ENCODE results near the gene MMS22L.

MMS22L gene

GRCh38 chr6:97218912-97219311, 64.1 kb downstream of the MMS22L start:
- H3K27me3 ChIP-seq (ENCODE audit: control insufficient read depth, insufficient read depth, low read length): no peaks in the 10 kb centered on the region
- H3K27ac ChIP-seq (ENCODE audit: low read depth, low read length): no peak overlapping the region
- H3K36me3 ChIP-seq (ENCODE audit: control insufficient read depth, insufficient read depth, low read length): no peaks in the 10 kb centered on the region
- H3K4me3 ChIP-seq (ENCODE audit: low read length): no peak overlapping the region
- no peak overlapping the region for H3K9ac ChIP-seq (ENCODE audit: low read length)
- H3K4me1 ChIP-seq (ENCODE audit: control insufficient read depth, insufficient read depth, low read length): no peaks in the 10 kb centered on the region

DNA sequence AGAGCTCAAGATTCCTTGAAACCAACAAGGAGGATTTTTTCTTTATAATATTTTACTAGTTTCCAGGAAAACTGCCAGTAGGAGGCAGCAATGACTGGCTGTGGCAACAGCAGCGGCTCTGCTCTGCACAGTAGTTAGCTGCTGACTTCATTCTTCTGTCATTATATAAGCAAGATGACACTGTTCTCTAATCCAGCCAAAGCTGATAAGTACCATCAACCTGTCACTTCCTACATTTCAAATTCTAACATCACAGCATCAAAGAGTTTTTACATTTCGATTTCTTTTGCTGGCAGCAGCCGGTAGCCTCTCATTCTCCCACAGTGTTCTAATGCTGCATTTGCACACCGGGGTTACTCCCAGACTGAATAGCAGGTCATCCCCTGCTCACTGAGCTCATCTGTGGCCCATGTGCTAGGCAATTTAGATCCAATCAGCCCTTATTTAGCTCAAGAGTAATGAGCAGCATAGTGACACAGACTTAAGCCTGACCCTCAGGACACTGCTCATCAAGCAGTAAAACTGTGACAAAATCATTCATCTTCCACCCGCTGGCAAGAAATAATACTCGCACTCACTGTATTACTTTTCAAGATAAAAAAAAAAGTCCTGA, 67.8 kb downstream of the MMS22L start:
- no peaks in the 10 kb centered on the region for H3K27me3 ChIP-seq (ENCODE audit: control insufficient read depth, insufficient read depth, low read length)
- no peaks in the 10 kb centered on the region for H3K4me1 ChIP-seq (ENCODE audit: control insufficient read depth, insufficient read depth, low read length)
- H3K9ac ChIP-seq (ENCODE audit: low read length): no peak overlapping the region
- no peaks in the 10 kb centered on the region for H3K36me3 ChIP-seq (ENCODE audit: control insufficient read depth, insufficient read depth, low read length)
- H3K27ac ChIP-seq (ENCODE audit: low read depth, low read length): no peak overlapping the region
- H3K4me3 ChIP-seq (ENCODE audit: low read length): no peak overlapping the region

GRCh38 chr6:97214671-97215070, 68.3 kb downstream of the MMS22L start:
- no peaks in the 10 kb centered on the region for H3K27me3 ChIP-seq (ENCODE audit: control insufficient read depth, insufficient read depth, low read length)
- H3K4me3 ChIP-seq (ENCODE audit: low read length): no peak overlapping the region
- no peaks in the 10 kb centered on the region for H3K36me3 ChIP-seq (ENCODE audit: control insufficient read depth, insufficient read depth, low read length)
- H3K27ac ChIP-seq (ENCODE audit: low read depth, low read length): no peak overlapping the region
- no peak overlapping the region for H3K9ac ChIP-seq (ENCODE audit: low read length)
- no peaks in the 10 kb centered on the region for H3K4me1 ChIP-seq (ENCODE audit: control insufficient read depth, insufficient read depth, low read length)

GRCh38 chr6:97207383-97207782, 75.6 kb downstream of the MMS22L start:
- no peak overlapping the region for H3K9ac ChIP-seq (ENCODE audit: low read length)
- H3K4me1 ChIP-seq (ENCODE audit: control insufficient read depth, insufficient read depth, low read length): no peaks in the 10 kb centered on the region
- H3K4me3 ChIP-seq (ENCODE audit: low read length): no peak overlapping the region
- no peaks in the 10 kb centered on the region for H3K36me3 ChIP-seq (ENCODE audit: control insufficient read depth, insufficient read depth, low read length)
- H3K27me3 ChIP-seq (ENCODE audit: control insufficient read depth, insufficient read depth, low read length): no peaks in the 10 kb centered on the region
- no peak overlapping the region for H3K27ac ChIP-seq (ENCODE audit: low read depth, low read length)

DNA sequence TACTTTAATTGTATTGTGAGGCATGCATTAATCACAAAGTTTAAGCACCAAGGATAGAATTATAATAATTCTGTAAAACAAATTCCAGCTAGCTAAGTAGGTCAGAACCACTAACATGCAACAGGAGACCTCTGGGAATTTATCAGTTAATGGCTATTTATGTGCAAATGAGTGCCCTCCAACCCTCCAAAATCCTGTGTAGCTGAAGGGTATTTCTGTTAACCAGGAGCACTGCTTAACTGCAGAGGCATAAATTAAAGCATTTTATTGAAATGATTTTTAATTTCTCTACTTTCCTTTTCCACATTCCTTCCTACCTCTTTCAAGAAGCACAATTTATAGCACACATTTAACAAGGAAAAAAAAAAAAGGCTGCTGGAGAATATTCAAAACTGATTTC, 77.0 kb downstream of the MMS22L start:
- Histone ChIP-seq H3K4me1 (ENCODE audit: control insufficient read depth, insufficient read depth, low read length) (no peaks in the 10 kb centered on the region), H3K36me3 (ENCODE audit: control insufficient read depth, insufficient read depth, low read length) (no peaks in the 10 kb centered on the region)

DNA sequence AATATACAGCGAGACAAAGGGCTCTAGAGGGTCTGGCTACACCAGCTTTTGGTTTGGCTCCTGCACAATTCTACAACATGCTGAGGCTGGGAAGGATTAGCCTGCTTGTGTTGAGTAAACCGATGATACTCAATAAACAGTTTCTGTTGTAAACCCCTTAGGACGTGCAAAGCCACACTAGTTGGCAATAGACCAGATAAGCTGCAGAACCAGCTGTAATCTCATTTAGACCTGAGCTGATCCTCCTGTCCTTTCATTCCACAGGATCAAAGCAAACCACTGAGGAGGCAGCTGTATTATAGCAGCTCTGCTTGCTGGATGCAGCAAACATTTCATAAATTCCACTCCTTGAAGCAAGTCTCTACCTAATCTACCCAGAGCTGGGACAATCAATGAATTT, 79.7 kb downstream of the MMS22L start:
- H3K9ac ChIP-seq (ENCODE audit: low read length): no peak overlapping the region
- H3K4me1 ChIP-seq (ENCODE audit: control insufficient read depth, insufficient read depth, low read length): no peaks in the 10 kb centered on the region
- no peaks in the 10 kb centered on the region for H3K27me3 ChIP-seq (ENCODE audit: control insufficient read depth, insufficient read depth, low read length)
- H3K4me3 ChIP-seq (ENCODE audit: low read length): no peak overlapping the region
- no peak overlapping the region for H3K27ac ChIP-seq (ENCODE audit: low read depth, low read length)
- no peaks in the 10 kb centered on the region for H3K36me3 ChIP-seq (ENCODE audit: control insufficient read depth, insufficient read depth, low read length)

More for the DNA sequence above, 77.0 kb downstream of the MMS22L start:
- Histone ChIP-seq H3K4me3 (ENCODE audit: low read length) (no peak overlapping the region), H3K27ac (ENCODE audit: low read depth, low read length) (no peak overlapping the region), H3K27me3 (ENCODE audit: control insufficient read depth, insufficient read depth, low read length) (no peaks in the 10 kb centered on the region), H3K9ac (ENCODE audit: low read length) (no peak overlapping the region)

DNA sequence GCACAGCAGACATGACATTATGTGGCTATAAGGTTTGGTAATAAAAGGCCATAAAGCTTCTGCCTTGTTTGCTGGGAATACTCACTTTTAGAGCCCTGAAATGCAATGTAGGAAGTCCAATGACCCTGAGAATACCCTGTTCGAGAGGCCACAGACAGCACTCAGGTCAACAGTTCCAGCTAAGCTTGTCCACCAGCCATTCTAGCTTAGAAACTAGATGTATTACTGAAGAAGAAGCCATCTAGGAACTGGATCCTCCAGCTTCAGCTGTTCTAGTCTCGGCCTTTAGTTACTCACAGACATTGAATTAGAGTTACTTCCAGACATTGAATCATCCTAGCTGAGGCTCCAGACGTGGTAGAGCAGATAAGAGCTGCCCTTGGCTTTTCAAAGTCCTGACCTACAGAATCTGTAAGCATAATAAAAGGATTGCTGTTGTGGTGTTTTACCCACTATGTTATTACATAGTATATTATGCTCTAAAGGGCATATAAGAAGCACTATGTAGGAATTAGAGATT, 84.9 kb downstream of the MMS22L start:
- no peaks in the 10 kb centered on the region for H3K4me1 ChIP-seq (ENCODE audit: control insufficient read depth, insufficient read depth, low read length)
- H3K27ac ChIP-seq (ENCODE audit: low read depth, low read length): no peak overlapping the region

GRCh38 chr6:97195117-97195516, 87.9 kb downstream of the MMS22L start:
- Histone ChIP-seq H3K27me3 (ENCODE audit: control insufficient read depth, insufficient read depth, low read length) (no peaks in the 10 kb centered on the region), H3K9ac (ENCODE audit: low read length) (no peak overlapping the region)

More for the DNA sequence above, 84.9 kb downstream of the MMS22L start:
- no peak overlapping the region for H3K9ac ChIP-seq (ENCODE audit: low read length)
- H3K27me3 ChIP-seq (ENCODE audit: control insufficient read depth, insufficient read depth, low read length): no peaks in the 10 kb centered on the region
- H3K4me3 ChIP-seq (ENCODE audit: low read length): no peak overlapping the region
- H3K36me3 ChIP-seq (ENCODE audit: control insufficient read depth, insufficient read depth, low read length): no peaks in the 10 kb centered on the region

DNA sequence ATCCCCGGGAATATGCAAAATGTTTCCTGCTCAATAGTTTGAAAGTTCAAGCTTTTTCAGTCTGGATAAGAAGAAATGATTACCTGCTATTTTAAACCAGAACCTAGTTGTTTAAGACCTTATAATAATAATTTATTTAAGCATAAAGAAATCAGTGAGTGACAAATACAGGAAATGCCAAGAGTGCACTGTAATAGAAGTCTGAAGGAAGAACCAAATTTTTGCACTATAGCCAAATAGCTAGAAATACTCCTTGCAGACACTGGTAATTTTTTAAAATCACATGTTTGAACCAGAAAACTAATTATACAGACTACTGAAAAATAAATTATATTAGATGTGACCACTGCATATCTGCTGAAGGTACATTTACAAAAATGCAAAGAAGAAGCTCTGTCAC, 93.2 kb downstream of the MMS22L start:
- Histone ChIP-seq H3K36me3 (ENCODE audit: control insufficient read depth, insufficient read depth, low read length) (no peaks in the 10 kb centered on the region), H3K9ac (ENCODE audit: low read length) (no peak overlapping the region), H3K4me3 (ENCODE audit: low read length) (no peak overlapping the region), H3K27me3 (ENCODE audit: control insufficient read depth, insufficient read depth, low read length) (no peaks in the 10 kb centered on the region), H3K27ac (ENCODE audit: low read depth, low read length) (no peak overlapping the region), H3K4me1 (ENCODE audit: control insufficient read depth, insufficient read depth, low read length) (no peaks in the 10 kb centered on the region)

More at GRCh38 chr6:97195117-97195516, 87.9 kb downstream of the MMS22L start:
- H3K4me3 ChIP-seq (ENCODE audit: low read length): no peak overlapping the region
- no peaks in the 10 kb centered on the region for H3K4me1 ChIP-seq (ENCODE audit: control insufficient read depth, insufficient read depth, low read length)
- H3K27ac ChIP-seq (ENCODE audit: low read depth, low read length): no peak overlapping the region
- H3K36me3 ChIP-seq (ENCODE audit: control insufficient read depth, insufficient read depth, low read length): no peaks in the 10 kb centered on the region

GRCh38 chr6:97187951-97188350, 95.1 kb downstream of the MMS22L start:
- Histone ChIP-seq H3K27ac (ENCODE audit: low read depth, low read length) (no peak overlapping the region), H3K4me1 (ENCODE audit: control insufficient read depth, insufficient read depth, low read length) (no peaks in the 10 kb centered on the region), H3K27me3 (ENCODE audit: control insufficient read depth, insufficient read depth, low read length) (no peaks in the 10 kb centered on the region), H3K36me3 (ENCODE audit: control insufficient read depth, insufficient read depth, low read length) (no peaks in the 10 kb centered on the region), H3K4me3 (ENCODE audit: low read length) (no peak overlapping the region), H3K9ac (ENCODE audit: low read length) (no peak overlapping the region)

- Histone ChIP-seq H3K9ac (ENCODE audit: low read length) (no peak overlapping the region), H3K4me3 (ENCODE audit: low read length) (no peak overlapping the region), H3K36me3 (ENCODE audit: control insufficient read depth, insufficient read depth, low read length) (no peaks in the 10 kb centered on the region), H3K4me1 (ENCODE audit: control insufficient read depth, insufficient read depth, low read length) (no peaks in the 10 kb centered on the region), H3K27ac (ENCODE audit: low read depth, low read length) (no peak overlapping the region), H3K27me3 (ENCODE audit: control insufficient read depth, insufficient read depth, low read length) (no peaks in the 10 kb centered on the region)
Observed at GRCh38 chr6:97186416-97186999, 96.5 kb downstream of the MMS22L start.

DNA sequence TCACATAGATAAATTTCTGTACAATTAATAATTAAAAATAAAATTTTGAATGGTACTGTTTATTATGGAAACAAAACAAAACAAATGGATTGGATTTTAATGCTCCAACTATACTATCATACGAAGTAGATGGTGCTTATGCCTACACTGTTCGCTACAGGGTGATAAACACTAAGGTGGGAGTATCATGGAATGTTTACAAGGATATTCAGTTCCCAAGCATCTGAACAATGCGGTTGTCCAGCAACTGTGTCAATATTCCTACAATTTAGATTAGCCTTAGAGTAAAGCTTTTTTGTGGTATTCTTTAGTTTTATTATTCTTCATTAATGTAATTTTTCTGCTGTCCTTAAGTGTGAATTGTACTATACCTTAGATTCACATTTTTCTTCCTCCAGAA, 105.1 kb downstream of the MMS22L start:
- Histone ChIP-seq H3K27me3 (ENCODE audit: control insufficient read depth, insufficient read depth, low read length) (no peaks in the 10 kb centered on the region), H3K4me3 (ENCODE audit: low read length) (no peak overlapping the region), H3K9ac (ENCODE audit: low read length) (no peak overlapping the region), H3K4me1 (ENCODE audit: control insufficient read depth, insufficient read depth, low read length) (no peaks in the 10 kb centered on the region), H3K36me3 (ENCODE audit: control insufficient read depth, insufficient read depth, low read length) (no peaks in the 10 kb centered on the region), H3K27ac (ENCODE audit: low read depth, low read length) (no peak overlapping the region)

DNA sequence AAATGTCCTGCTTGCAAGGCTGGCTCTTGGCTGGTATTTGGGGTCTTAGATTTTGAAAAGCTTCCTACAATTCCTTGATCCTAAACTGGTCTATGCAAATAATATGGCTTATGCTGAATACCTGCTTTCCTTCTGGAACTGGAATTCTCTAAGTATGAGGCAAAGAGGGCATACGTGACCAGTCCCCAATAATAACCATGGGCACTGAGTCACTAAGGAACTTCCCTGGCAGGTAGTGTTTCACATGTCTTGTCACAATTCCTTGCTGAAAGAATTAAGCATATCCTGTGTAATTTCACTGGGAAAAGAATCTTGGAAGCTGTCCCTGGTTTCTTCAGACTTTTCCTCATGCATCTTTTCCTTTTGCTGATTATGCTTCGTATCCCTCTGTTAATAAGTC, 106.5 kb downstream of the MMS22L start:
- Histone ChIP-seq H3K36me3 (ENCODE audit: control insufficient read depth, insufficient read depth, low read length) (no peaks in the 10 kb centered on the region), H3K9ac (ENCODE audit: low read length) (no peak overlapping the region), H3K27me3 (ENCODE audit: control insufficient read depth, insufficient read depth, low read length) (no peaks in the 10 kb centered on the region), H3K4me1 (ENCODE audit: control insufficient read depth, insufficient read depth, low read length) (no peaks in the 10 kb centered on the region), H3K4me3 (ENCODE audit: low read length) (no peak overlapping the region), H3K27ac (ENCODE audit: low read depth, low read length) (no peak overlapping the region)

Data from rectal smooth muscle tissue (tissue), 1 donor.